Measurements from ENCODE around the gene SETD3.

SETD3 gene

GRCh38 chr14:99424306-99424877 is 56.3 kb downstream of the SETD3 start:
- DNase-seq (ENCODE audit: low read depth in 1 of 2, low spot score in 1 of 2), result no peak

DNA sequence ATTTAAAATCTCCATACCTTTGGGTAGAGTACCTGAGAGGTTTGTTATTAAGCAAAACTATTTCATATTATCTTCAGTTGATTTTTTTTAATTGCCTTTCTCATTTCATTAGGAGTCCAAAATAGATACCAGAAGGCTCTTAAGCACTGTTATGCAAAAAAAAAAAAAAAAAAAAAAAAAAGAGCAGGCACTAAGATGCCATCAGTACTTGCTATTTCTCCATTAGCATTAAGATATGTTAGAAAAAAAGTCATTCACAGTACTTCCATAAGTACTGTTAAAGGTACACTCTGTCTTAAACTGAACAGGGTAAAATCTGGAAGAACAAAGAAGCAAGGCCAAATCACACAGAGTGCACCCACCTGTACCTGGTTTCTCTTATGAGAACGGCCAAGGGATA is 57.2 kb downstream of the SETD3 start:
- DNase-seq (ENCODE audit: low read depth in 1 of 2, low spot score in 1 of 2), result no peak

DNA sequence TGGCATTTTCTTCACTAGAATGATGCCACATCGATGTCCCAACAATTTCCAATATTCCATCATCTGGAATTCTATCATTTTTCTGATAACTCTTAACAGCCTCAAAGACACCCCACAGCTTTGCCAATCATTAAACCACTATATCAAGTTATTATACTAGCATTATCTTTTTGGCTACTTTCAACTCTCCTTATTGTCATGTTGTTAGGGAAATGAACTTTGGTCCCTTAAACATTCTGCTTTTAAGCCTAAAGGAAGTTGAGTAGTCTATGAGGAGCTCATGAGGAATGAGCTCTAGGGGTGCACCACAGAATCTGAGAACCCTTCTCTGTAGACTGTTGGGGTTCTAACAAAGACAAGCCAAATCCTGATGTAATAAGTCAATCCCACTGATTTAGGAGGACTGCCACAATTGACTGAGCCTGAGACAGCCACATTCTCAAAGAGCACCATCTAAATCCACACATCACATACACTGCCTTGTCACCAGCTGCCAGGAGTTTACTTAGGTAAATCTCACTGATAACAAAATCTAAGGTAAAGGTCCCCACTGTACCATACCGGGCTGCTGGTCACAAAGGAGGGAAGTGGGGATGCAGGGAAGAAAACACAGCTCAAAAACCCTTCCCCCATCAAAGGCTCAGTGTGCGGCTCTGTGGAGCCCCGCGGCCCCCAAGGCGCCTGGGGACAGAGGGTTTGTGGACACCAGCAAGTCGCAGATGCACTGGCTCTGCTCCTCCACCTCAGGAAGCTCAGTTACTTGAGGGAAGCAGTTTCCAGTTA is 58.2 kb downstream of the SETD3 start:
- no peak for DNase-seq (ENCODE audit: low read depth in 1 of 2, low spot score in 1 of 2)

DNA sequence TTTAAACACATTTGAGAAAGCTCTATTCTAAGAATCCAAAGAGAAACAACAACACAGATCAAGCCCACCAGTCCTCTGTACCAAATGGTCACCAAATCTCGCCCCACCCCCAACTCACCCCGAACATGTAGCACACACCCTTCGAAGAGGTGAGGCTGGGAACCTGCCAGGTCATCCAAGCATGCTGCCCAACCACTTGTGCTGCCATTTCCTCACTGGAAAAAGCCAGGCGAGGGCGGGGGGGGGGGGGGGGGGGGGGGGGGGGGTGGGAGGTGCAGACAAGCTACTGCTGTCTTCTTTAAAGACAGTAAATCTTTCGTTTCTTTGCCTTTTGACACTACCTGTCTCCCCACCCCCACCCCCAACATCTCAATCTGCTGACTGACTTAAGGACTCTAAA is 59.9 kb downstream of the SETD3 start:
- DNase-seq (ENCODE audit: low read depth in 1 of 2, low spot score in 1 of 2), result no peak

DNA sequence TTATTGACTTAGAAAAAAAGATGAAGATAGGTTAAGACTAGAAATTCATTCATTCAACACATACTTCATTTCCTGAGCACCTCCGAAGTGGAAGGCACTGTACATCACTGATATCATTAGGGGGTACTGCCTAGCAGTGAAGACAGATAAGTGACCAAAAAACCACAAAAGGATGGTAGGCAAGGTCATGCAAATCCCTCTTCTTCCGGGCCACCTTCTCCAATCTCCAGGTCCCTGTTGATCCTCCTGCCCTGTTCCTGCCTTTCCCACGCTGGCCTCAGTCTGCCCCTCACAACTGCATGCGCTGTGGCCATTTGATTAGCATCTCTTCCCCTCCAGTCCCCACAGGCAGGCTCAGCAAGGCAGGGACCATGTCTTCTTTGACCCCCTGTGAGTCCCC is 60.8 kb downstream of the SETD3 start:
- no peak for DNase-seq (ENCODE audit: low read depth in 1 of 2, low spot score in 1 of 2)

DNA sequence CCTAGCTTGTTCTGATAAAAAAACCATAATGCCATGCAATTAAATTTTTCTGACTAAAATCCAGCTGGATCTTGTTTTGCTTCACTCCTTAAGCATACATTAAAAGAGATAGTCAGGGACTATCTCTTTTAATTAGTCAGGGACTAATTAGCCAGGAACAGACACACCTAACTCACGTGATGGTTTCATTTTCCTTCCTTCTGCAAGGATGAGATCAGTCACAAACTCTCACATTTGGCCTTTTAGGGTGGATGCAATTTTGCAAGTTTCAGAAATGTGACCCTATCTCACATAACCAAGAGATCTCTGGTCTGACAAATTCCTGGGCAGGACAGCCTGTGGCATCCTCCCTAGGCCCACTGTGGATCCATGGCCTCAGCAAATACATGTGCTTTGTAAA is 62.4 kb downstream of the SETD3 start:
- no peak for DNase-seq (ENCODE audit: low read depth in 1 of 2, low spot score in 1 of 2)

- DNase-seq (ENCODE audit: low read depth in 1 of 2, low spot score in 1 of 2), result no peak
These were observed 63.8 kb downstream of the SETD3 start for GRCh38 chr14:99416909-99417308.

DNA sequence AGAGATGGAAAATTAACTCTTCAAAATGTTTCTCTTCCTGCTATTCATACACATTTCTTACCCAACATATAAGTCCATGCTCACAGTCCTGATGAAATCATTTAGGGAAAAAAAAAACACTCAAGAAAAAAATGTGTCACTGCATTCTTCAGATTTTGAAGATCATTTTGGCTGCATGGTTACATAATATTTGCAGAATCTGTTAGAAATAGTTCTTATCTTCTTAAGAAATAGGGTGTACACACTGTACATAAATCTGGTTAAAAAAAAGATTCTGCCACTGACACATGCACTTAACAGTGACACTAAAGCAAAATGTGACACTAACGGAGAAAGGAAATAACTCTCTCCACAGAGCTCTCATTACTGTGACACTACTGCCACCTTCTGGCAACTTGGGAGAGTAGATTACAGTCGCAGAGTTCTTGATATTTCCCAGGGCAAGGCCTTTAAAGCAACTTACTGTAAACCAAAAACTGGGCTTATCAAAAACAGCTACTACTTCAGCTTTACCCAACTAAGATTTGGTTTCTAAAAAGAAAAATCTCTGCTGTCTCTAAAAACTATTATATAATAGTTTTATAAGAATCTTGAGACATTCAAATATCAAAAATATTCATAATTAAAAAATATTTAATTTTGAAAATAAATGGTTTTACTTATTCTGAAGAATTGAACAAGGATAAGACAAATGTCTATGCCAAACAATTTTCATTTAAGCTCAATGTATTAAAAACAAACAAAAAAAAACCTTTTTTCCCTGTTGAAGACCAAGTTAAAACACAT is 65.0 kb downstream of the SETD3 start:
- DNase-seq (ENCODE audit: low read depth in 1 of 2, low spot score in 1 of 2), result peak in 1 of 2 donors; percentile 36

- DNase-seq (ENCODE audit: low read depth in 1 of 2, low spot score in 1 of 2), result no peak
These were observed 66.7 kb downstream of the SETD3 start for GRCh38 chr14:99413911-99414310.

DNA sequence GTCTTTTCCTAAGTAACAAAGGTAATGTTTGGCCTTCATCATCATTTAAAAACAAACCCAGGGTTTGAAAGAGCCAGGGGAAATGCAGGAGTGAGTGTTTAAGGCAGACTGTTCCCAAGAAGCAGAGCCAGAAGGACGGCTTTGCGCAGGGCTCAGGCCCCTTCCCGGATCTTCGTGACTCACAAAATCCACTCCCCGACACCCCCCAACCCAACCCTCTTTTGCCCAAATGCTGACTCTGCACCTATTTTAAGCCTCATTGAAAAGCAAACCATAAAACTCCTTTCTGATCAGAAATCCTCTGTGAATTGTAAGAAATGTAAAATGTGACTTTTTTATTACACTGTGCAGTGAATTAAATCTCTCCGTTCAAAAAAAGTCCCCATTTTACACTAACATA is 67.5 kb downstream of the SETD3 start:
- DNase-seq (ENCODE audit: low read depth in 1 of 2, low spot score in 1 of 2), result no peak

DNA sequence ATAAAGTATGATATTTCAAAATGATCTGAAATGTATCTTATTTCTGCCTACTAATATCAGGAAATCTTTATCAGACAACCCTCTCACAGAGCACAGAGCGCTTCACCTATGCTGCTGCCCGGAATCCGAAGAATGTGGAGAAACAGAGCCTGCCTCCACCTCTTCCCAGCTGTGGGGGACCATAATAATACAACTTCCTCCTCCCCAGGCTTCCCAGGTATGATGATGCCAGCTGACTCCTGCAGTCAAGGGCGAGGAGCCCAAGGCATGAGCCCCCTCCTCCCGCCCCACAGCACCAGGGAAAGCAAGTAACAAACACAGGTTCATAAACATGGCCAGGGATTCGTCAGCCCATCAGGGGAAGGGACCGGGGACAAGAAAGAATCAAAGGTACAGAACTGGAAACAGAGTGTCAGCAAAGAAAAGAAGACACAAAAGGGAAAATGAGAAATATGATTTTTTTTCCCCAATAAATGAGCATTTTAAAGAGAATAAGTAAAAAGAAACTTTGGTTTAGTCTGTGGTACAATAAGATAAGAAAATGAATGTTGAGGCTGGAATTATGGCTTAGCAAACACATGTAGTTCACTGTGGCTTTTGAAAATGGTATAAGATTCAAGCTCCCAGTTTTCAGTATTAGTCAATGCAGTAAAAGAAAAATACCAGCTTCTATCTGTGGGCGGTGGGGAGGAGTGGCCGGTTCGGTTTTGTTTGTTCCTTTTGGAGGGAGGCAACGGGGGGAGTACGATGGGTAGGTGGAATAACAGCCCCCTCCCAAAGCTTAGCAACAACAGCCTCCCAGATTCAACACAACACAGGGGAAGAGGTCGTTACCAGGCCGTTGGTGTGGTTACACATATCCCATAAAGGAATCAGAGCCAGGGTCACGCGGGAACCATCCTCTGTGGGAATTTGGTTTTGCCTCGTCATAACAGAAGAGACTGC is 68.3 kb downstream of the SETD3 start:
- DNase-seq (ENCODE audit: low read depth in 1 of 2, low spot score in 1 of 2), result no peak

GRCh38 chr14:99410019-99410418 is 70.6 kb downstream of the SETD3 start:
- DNase-seq (ENCODE audit: low read depth in 1 of 2, low spot score in 1 of 2), result no peak

- DNase-seq (ENCODE audit: low read depth in 1 of 2, low spot score in 1 of 2), result no peak
These were observed 71.7 kb downstream of the SETD3 start for GRCh38 chr14:99408971-99409289.

DNA sequence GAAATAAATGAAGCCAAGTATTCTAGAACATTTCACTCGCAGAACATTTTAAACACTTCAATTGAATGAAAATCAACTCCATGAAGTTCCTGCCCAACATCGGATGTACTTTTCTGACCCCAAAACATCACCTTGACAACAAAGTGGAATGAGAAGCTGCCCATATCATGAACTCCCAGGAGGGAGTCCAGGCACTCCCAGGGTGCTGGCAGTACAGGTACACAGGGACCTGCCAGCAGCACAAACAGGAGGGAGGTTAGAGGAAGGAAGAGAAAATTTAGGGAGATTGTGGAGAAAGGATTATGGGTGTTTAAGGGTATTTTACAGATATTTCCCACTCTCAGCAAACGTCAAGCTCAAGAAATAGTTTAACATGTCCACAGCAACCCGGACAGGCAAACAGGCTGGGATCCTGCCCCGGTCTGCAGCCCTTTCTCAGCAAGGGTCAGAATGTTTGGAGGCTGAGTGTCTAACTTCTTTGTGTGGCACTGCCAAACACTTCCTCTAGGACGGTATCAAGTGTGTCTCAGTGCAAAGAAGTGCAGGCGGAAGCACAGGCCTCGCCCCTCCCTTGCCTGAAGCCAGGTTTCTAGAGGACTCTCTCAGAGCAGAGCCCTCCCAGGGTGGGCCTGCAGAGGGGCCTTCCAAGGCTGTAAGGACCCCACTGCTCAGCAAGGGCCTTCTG is 72.2 kb downstream of the SETD3 start:
- no peak for DNase-seq (ENCODE audit: low read depth in 1 of 2, low spot score in 1 of 2)

DNA sequence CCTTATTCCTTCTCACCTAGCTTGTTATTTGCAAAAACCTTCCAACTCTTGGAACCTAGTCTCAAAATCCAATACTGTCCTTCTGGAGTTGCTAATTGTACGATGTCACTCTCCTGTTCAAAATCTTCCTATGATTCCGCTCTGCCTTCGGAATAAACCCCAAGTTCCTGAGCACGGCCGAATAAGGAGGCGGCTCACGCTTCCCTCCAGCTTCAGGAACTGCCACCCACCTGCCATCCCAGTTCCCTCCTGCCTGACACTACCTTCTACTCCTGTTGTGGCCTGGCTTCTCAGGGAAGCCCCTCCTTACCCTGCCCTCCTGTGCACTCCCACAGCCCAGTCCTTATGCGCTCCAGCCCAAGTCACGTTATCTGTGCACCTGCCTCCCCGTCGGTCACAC is 73.2 kb downstream of the SETD3 start:
- DNase-seq (ENCODE audit: low read depth in 1 of 2, low spot score in 1 of 2), result no peak

- DNase-seq (ENCODE audit: low read depth in 1 of 2, low spot score in 1 of 2), result no peak
These were observed 77.7 kb downstream of the SETD3 start for GRCh38 chr14:99402950-99403349.

DNA sequence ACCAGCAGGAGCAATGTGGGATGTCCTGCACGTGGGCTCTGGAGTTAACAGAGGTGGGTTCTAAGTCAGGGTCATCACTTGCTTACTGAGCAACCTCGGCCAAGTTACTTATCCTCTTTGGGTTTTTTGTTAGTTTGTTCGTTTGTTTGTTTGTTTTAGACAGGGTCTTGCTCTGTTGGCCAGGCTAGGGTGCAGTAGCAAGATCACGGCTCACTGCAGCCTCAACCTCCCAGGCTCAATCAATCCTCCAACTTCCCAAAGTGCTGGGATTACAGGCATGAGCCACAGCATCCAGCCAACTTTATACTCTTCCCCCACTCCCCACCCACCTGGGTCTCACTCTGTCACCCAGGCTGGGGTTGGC is 78.4 kb downstream of the SETD3 start:
- no peak for DNase-seq (ENCODE audit: low read depth in 1 of 2, low spot score in 1 of 2)

DNA sequence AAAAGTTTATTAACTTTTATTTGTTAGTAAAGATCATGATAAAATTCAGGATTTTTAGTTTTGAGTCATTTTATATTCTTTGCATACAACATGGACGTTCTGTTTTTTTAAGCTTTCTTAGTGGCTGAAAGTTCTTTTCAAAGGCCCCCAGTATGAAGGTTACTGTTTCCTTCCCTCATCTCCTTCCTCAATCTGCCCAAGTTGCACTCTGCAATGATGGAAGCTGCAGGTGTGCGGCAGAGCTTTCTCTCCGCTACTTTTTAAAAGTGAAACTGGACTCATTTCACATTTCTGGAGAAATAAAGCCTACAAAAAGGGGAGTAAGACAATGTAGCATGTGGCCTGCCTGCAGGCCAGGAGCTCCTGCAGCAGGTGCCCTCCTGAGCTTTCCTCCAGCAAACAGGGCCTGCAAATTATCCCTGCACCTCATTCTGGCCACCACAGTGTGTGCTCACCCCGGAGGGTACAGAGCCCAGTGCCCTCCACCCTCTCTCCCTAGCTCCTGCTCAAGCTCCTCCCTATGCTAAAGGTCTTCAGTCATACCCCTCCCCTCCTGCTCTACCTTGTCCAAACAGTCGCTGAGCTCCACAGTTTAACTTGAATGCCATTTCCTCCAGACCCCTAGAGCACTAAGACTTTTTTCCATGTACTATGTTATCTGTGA is 78.9 kb downstream of the SETD3 start:
- no peak for DNase-seq (ENCODE audit: low read depth in 1 of 2, low spot score in 1 of 2)

DNA sequence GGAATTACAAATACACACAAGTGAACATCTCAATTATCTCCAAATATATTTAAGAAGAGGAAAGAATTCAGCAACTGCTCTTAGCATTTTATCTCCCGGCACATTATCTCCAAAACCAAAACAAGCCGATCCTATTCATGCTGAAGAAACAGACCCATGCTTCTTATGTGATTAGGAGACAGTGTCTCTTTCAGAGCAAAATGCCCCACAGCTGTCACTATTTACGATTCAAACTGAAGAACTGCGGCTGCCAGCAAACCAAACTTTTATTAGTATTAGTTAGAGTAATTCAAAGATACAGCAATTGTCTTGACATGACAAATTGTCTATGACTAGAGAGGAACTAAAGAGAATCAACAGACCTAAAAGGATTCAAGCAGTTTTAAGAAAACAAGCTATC is 79.4 kb downstream of the SETD3 start:
- no peak for DNase-seq (ENCODE audit: low read depth in 1 of 2, low spot score in 1 of 2)

DNA sequence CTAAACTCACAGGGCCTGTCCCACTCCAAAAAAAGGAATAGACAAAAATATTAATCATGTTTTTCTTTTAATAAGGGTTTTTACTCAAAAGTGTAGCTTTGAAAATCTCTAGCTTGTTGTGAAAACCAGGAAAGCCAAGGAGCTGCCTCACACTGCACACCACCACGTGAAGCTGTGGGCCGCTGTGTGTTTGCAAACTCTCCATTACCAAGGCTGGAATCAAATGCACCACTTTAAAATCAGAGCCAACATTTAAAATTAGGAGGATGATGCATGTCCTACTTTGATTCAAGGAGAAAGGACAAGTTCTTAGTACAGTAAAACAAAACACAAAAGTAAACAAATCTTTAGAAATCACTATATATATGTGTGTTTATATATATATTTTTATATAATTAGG is 83.0 kb downstream of the SETD3 start:
- DNase-seq (ENCODE audit: low read depth in 1 of 2, low spot score in 1 of 2), result no peak
